ENCODE measurements around the gene OTX1.

The OTX1 gene

DNA sequence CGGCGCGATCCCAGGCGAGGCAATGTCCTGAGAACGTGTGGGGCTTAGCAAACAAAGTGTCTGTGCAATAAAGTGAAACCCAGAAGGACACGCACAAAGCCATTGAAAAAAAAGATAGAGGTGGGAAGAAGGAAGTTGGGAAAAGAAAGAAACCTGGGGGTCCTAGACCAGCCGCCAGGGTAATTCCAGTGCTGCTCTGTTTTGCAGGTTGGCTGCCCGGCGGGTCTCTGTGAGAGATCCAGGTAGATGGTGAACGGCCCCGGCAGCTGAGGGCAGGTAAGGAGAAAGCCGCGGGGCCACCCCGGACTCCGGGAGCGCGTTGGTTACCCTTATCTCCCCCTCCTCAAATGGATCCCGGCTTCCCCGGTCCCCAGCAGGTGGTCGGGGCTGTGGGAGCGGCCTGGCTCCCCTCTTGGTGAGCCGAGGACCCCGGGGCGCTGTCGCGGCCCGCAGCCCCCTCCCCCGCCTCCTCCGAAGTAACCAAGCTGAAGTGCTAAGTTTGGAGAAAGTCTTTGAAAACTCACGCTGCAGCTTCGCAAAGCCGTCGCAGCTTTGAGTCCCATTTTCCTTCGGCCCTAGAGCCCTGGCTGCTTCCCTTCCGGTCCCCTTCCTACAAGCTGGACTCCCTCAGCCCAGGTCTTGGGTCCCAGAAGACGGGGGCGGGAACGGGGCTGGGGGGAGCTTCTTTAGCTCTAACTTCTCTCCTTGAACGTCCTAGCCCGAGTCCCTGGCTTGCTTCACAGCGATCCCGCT is 588 bp downstream of the OTX1 start:
- Histone ChIP-seq H3K36me3 (replicated peaks) (no peaks in the 10 kb centered on the region), H3K27ac (no peak overlapping the region), H3K4me3 (ENCODE audit: low read depth, low read length) (peak overlapping the region; percentile 50), H3K27me3 (replicated peaks) (peaks cover 81% of the 10 kb centered on the region)
- DNase-seq: no peak
- in situ Hi-C loops (cut with HindIII; ENCODE audit: low pct_ligation_motif_present, low sequenced_read_pairs): no loop called here
- no peak for TF ChIP-seq CTCF (IDR thresholded peaks at IDR 0.05; ENCODE audit: low read depth, low read length, missing control alignments)

DNA sequence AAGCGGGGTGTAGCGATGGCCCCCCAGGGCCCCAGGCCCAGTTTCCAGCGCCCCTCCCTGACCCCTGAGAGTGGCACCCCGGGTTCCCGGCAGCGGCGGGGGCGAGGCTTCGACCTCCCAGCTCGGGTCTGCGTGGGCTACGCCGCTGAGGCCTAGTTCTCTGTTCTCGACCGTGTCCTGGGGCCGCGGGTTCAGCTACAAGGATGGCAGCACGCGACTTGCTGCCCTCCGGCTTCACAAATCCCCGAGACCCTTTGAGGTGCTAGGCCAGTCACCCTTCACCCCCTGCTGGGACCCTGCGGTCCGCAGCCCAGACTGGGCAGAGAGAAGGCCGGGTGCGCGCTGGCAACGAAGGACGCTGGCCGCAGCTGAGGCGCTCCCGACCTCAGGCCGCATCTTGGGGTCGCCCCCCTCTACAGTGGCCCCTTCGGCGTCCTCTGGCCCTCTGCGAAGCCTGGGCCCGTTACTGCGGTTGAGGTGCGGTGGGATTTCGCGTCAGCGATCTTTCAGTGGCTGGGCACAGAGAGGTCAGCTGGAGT is 1.2 kb downstream of the OTX1 start:
- no peaks in the 10 kb centered on the region for H3K36me3 ChIP-seq (replicated peaks)
- H3K4me3 ChIP-seq (ENCODE audit: low read depth, low read length): no peak overlapping the region
- H3K27me3 ChIP-seq (replicated peaks): peaks cover 87% of the 10 kb centered on the region
- H3K27ac ChIP-seq: no peak overlapping the region
- DNase-seq: no peak
- no peak for TF ChIP-seq CTCF (IDR thresholded peaks at IDR 0.05; ENCODE audit: low read depth, low read length, missing control alignments)
- in situ Hi-C loops (cut with HindIII; ENCODE audit: low pct_ligation_motif_present, low sequenced_read_pairs): no loop called here

DNA sequence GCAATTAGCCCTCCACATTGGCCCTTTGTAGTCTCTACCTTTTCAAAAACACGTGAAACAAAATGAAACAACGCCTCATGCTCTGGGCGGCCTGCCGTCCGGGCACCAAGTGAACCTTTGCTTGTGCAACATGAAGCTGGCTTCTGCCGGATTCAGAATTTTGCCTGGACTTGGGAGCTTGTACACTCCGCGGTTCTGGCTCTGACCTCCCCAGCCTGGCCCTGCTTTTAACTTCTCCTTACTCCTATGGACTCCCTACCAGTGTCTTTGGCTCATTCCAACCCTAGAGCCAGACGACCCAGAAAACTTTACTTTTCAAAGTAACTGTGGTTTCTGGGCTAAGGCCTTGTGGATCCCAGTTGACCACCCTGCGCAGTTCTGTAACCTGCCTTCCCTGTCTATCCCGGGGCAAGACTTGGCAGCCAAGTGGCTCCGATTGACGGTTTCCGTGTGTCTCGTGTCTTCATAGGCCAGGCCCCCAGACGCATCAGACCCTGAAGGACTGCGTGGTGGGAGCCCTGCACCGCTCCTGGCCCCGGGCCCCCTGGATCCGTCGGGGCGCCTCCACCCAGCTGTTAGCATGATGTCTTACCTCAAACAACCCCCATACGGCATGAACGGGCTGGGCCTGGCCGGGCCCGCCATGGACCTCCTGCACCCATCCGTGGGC is 1.9 kb downstream of the OTX1 start:
- in situ Hi-C loops (cut with HindIII; ENCODE audit: low pct_ligation_motif_present, low sequenced_read_pairs): no loop called here
- H3K36me3 ChIP-seq (replicated peaks): no peaks in the 10 kb centered on the region
- no peak overlapping the region for H3K4me3 ChIP-seq (ENCODE audit: low read depth, low read length)
- no peak for DNase-seq
- no peak for TF ChIP-seq CTCF (IDR thresholded peaks at IDR 0.05; ENCODE audit: low read depth, low read length, missing control alignments)
- peaks cover 86% of the 10 kb centered on the region for H3K27me3 ChIP-seq (replicated peaks)
- no peak overlapping the region for H3K27ac ChIP-seq

- no peak for TF ChIP-seq CTCF (IDR thresholded peaks at IDR 0.05; ENCODE audit: low read depth, low read length, missing control alignments)
- H3K27ac ChIP-seq: no peak overlapping the region
- peaks cover 86% of the 10 kb centered on the region for H3K27me3 ChIP-seq (replicated peaks)
- no peaks in the 10 kb centered on the region for H3K36me3 ChIP-seq (replicated peaks)
- in situ Hi-C loops (cut with HindIII; ENCODE audit: low pct_ligation_motif_present, low sequenced_read_pairs): no loop called here
- DNase-seq: no peak
- no peak overlapping the region for H3K4me3 ChIP-seq (ENCODE audit: low read depth, low read length)
Measured at GRCh38 chr2:63053081-63053888, 2.7 kb downstream of the OTX1 start.

DNA sequence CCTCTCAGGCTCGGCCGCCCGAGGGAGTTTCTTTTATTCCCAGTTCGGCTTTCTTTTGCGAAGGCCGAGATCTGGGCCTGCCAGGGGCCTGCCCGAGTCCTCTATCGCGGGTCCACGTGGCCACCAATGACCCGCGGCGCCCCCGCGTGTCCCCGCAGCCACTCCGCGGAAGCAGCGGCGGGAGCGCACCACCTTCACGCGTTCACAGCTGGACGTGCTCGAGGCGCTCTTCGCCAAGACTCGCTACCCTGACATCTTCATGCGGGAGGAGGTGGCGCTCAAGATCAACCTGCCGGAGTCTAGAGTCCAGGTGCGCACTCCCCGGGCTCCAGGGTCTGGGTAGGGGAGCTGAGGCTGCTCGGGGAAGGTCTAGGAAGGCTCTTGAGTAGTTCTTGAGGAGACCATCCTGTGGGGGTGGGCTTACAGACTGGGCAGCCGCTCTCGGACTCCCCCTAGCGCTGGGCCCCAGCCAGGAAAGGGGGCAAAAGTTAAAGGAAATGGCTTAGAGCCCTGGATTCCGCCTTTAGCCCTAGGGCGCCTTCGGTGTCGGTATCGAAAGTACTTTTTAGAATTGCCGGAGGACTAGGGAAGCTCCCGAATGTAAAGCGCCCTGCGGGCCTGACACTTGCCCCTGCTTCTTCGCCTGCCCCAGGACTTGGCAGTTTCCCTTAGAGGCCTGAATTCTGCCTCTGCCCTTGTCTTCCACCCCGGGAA is 3.4 kb downstream of the OTX1 start:
- no peaks in the 10 kb centered on the region for H3K36me3 ChIP-seq (replicated peaks)

More for the DNA sequence above, 3.4 kb downstream of the OTX1 start:
- Histone ChIP-seq H3K4me3 (ENCODE audit: low read depth, low read length) (no peak overlapping the region), H3K27ac (no peak overlapping the region), H3K27me3 (replicated peaks) (peaks cover 86% of the 10 kb centered on the region)
- peak; percentile 68 for TF ChIP-seq CTCF (IDR thresholded peaks at IDR 0.05; ENCODE audit: low read depth, low read length, missing control alignments)
- DNase-seq: no peak
- in situ Hi-C loops (cut with HindIII; ENCODE audit: low pct_ligation_motif_present, low sequenced_read_pairs): no loop called here
